GM13976 (cell line): ENCODE measurements around the gene VKORC1.

Experiments used
- DNase-seq: peaks from one replicate; pipeline ENCODE4 v3.0.0; 2012; ENCODE audit warnings: low spot score
- in situ Hi-C: fragments of 300-500 bp; cut with MboI; formaldehyde crosslinking; loops from one replicate; pipeline ENCODE4 v1.12.0; 2022; ENCODE audit warnings: low sequenced_read_pairs, mixed read lengths, inconsistent platforms; ENCODE audit not compliant: unreplicated experiment
- TF ChIP-seq, protein P1 (sequence below): IDR thresholded peaks from 2 replicates; pipeline ENCODE4 v1.5.1; 2012; ENCODE audit warnings: borderline replicate concordance, mild to moderate bottlenecking; ENCODE audit not compliant: insufficient read depth; ENCODE audit errors: extremely low read depth, missing control alignments, control extremely low read depth

VKORC1 gene

DNA sequence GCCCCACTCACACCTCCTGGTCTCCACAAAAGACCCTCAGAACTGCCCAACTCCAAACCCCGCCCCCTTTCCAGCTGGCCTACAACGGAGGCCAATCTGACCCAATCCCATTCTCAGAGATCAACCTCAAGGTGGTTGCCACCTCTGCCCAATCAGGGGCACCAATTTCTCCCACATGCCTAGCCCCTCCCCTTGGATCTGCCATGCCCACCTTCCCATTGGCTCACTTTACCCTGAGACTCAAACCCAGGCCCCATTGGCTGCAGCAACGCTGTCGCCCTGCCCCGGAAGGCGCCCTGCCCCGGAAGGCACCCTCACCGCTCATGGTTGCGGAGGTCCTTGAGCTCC is 31.1 kb downstream of the VKORC1 start:
- TF ChIP-seq, protein P1, sequence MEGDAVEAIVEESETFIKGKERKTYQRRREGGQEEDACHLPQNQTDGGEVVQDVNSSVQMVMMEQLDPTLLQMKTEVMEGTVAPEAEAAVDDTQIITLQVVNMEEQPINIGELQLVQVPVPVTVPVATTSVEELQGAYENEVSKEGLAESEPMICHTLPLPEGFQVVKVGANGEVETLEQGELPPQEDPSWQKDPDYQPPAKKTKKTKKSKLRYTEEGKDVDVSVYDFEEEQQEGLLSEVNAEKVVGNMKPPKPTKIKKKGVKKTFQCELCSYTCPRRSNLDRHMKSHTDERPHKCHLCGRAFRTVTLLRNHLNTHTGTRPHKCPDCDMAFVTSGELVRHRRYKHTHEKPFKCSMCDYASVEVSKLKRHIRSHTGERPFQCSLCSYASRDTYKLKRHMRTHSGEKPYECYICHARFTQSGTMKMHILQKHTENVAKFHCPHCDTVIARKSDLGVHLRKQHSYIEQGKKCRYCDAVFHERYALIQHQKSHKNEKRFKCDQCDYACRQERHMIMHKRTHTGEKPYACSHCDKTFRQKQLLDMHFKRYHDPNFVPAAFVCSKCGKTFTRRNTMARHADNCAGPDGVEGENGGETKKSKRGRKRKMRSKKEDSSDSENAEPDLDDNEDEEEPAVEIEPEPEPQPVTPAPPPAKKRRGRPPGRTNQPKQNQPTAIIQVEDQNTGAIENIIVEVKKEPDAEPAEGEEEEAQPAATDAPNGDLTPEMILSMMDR = no peak
- no peak for DNase-seq
- in situ Hi-C loops = no loop called here

- in situ Hi-C loops = no loop called here
- TF ChIP-seq, protein P1 = no peak
- DNase-seq = no peak
Measured at GRCh38 chr16:31061813-31062440, 32.7 kb downstream of the VKORC1 start.

- TF ChIP-seq, protein P1 = no peak
- in situ Hi-C loops = no loop called here
Measured at GRCh38 chr16:31061126-31061812, 33.3 kb downstream of the VKORC1 start.

DNA sequence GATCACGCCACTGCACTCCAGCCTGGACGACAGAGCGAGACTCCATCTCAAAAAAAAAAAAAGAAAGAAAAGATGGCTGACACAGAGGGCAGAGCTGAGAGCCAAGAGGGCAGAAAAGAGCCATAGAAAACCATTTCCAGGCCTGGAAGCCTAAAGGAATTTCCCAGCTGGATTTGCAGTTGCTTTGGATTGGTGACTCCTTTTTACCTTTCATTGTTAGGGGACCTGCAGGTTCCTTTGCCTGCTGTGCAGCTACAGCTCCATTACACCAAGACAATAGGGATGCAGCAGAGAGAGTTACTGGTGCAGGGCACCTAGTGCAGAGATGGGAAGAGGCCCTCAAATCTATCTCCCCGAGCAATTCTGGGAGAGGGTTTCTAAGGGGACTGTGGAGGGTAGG is 39.0 kb downstream of the VKORC1 start:
- TF ChIP-seq, protein P1 = no peak
- in situ Hi-C loops = no loop called here
- DNase-seq = no peak

More at GRCh38 chr16:31061126-31061812, 33.3 kb downstream of the VKORC1 start:
- DNase-seq = no peak

- no peak for DNase-seq
- TF ChIP-seq, protein P1 = no peak
- in situ Hi-C loops = no loop called here
Measured at GRCh38 chr16:31052114-31052513, 42.5 kb downstream of the VKORC1 start.

DNA sequence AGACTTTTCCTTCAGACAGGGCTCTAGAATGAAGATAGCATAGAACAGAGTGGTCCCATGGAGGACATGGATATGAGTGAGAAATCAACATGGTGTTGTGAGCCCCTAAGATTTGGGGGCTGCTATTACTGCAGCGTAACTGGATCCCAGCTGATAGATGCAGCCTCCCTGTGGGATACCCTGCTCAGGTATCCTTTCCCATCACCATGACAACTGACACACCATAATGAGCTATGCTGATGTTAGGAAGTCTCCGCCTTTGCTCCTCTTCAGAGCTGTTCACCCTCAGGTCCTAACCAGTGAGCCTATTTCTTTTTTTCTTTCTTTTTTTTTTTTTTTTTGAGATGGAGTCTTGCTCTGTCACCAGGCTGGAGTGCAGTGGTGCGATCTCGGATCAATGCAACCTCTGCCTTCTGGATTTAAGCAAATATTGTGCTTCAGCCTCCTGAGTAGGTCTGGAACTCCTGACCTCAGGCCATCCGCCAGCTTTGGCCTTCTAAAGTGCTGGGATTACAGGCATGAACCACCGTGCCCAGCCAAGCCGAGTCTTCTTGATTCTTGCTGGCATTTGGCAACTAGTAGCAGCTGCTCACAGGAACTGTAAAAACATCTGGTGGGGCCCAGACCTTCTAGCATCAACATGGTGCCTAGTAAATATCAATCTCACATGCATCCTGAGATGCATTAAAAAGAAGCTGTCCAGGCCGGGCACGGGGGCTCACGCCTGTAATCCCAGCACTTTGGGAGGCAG is 44.1 kb downstream of the VKORC1 start:
- DNase-seq = no peak
- in situ Hi-C loops = no loop called here
- TF ChIP-seq, protein P1 = no peak
